ENCODE results near the gene HBQ1. TPM values are rescaled to one million over a fixed set of nuclear protein-coding genes. Genes with fewer than 3 reads are reported as not detected.
"Not testable (repeated sequence)": the region's sequence is repeated elsewhere in the genome, so short reads cannot be mapped to it uniquely, and the experiment has no call there.

HBQ1 gene
- polyA plus RNA-seq, 4 donors = 0.85 to 4.5 (median 1.1) TPM; not detected in 1

DNA sequence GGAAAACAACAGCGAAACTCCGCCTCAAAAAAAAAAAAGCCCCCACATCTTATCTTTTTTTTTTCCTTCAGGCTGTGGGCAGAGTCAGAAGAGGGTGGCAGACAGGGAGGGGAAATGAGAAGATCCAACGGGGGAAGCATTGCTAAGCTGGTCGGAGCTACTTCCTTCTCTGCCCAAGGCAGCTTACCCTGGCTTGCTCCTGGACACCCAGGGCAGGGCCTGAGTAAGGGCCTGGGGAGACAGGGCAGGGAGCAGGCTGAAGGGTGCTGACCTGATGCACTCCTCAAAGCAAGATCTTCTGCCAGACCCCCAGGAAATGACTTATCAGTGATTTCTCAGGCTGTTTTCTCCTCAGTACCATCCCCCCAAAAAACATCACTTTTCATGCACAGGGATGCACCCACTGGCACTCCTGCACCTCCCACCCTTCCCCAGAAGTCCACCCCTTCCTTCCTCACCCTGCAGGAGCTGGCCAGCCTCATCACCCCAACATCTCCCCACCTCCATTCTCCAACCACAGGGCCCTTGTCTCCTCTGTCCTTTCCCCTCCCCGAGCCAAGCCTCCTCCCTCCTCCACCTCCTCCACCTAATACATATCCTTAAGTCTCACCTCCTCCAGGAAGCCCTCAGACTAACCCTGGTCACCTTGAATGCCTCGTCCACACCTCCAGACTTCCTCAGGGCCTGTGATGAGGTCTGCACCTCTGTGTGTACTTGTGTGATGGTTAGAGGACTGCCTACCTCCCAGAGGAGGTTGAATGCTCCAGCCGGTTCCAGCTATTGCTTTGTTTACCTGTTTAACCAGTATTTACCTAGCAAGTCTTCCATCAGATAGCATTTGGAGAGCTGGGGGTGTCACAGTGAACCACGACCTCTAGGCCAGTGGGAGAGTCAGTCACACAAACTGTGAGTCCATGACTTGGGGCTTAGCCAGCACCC lies 5.0 kb upstream of the HBQ1 start:
- no peak for DNase-seq (ENCODE audit: low read depth in 4 of 4, low spot score in 3 of 4)

DNA sequence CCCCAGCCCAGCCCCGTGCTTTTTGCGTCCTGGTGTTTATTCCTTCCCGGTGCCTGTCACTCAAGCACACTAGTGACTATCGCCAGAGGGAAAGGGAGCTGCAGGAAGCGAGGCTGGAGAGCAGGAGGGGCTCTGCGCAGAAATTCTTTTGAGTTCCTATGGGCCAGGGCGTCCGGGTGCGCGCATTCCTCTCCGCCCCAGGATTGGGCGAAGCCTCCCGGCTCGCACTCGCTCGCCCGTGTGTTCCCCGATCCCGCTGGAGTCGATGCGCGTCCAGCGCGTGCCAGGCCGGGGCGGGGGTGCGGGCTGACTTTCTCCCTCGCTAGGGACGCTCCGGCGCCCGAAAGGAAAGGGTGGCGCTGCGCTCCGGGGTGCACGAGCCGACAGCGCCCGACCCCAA lies 4.3 kb upstream of the HBQ1 start:
- DNase-seq (ENCODE audit: low read depth in 4 of 4, low spot score in 3 of 4) = not testable (repeated sequence)

DNA sequence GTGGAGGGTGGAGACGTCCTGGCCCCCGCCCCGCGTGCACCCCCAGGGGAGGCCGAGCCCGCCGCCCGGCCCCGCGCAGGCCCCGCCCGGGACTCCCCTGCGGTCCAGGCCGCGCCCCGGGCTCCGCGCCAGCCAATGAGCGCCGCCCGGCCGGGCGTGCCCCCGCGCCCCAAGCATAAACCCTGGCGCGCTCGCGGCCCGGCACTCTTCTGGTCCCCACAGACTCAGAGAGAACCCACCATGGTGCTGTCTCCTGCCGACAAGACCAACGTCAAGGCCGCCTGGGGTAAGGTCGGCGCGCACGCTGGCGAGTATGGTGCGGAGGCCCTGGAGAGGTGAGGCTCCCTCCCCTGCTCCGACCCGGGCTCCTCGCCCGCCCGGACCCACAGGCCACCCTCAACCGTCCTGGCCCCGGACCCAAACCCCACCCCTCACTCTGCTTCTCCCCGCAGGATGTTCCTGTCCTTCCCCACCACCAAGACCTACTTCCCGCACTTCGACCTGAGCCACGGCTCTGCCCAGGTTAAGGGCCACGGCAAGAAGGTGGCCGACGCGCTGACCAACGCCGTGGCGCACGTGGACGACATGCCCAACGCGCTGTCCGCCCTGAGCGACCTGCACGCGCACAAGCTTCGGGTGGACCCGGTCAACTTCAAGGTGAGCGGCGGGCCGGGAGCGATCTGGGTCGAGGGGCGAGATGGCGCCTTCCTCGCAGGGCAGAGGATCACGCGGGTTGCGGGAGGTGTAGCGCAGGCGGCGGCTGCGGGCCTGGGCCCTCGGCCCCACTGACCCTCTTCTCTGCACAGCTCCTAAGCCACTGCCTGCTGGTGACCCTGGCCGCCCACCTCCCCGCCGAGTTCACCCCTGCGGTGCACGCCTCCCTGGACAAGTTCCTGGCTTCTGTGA lies 3.5 kb upstream of the HBQ1 start, which contains the start of gene HBA1:
Gene HBA1 (plus strand): TSS at position 204 of the 906 bp plus-strand sequence. CDS start 37 bp downstream, at position 241.
- not testable (repeated sequence) for DNase-seq (ENCODE audit: low read depth in 4 of 4, low spot score in 3 of 4)

DNA sequence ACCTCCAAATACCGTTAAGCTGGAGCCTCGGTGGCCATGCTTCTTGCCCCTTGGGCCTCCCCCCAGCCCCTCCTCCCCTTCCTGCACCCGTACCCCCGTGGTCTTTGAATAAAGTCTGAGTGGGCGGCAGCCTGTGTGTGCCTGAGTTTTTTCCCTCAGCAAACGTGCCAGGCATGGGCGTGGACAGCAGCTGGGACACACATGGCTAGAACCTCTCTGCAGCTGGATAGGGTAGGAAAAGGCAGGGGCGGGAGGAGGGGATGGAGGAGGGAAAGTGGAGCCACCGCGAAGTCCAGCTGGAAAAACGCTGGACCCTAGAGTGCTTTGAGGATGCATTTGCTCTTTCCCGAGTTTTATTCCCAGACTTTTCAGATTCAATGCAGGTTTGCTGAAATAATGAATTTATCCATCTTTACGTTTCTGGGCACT lies 2.9 kb upstream of the HBQ1 start:
- no peak for DNase-seq (ENCODE audit: low read depth in 4 of 4, low spot score in 3 of 4)

DNA sequence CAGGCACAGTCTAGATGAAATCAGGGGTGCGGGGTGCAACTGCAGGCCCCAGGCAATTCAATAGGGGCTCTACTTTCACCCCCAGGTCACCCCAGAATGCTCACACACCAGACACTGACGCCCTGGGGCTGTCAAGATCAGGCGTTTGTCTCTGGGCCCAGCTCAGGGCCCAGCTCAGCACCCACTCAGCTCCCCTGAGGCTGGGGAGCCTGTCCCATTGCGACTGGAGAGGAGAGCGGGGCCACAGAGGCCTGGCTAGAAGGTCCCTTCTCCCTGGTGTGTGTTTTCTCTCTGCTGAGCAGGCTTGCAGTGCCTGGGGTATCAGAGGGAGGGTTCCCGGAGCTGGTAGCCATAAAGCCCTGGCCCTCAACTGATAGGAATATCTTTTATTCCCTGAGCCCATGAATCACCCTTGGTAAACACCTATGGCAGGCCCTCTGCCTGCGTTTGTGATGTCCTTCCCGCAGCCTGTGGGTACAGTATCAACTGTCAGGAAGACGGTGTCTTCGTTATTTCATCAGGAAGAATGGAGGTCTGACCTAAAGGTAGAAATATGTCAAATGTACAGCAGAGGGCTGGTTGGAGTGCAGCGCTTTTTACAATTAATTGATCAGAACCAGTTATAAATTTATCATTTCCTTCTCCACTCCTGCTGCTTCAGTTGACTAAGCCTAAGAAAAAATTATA lies 2.1 kb upstream of the HBQ1 start:
- no peak for DNase-seq (ENCODE audit: low read depth in 4 of 4, low spot score in 3 of 4)

DNA sequence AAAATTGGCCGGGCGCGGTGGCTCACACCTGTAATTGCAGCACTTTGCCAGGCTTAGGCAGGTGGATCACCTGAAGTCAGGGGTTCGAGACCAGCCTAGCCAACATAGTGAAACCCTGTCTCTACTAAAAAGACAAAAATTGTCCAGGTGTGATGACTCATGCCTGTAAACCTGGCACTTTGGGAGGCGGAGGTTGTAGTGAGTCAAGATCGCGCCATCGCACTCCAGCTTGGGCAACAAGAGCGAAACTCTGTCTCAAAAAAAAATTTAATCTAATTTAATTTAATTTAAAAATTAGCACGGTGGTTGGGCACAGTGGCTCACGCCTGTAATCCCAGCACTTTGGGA lies 1.6 kb upstream of the HBQ1 start:
- no peak for DNase-seq (ENCODE audit: low read depth in 4 of 4, low spot score in 3 of 4)

DNA sequence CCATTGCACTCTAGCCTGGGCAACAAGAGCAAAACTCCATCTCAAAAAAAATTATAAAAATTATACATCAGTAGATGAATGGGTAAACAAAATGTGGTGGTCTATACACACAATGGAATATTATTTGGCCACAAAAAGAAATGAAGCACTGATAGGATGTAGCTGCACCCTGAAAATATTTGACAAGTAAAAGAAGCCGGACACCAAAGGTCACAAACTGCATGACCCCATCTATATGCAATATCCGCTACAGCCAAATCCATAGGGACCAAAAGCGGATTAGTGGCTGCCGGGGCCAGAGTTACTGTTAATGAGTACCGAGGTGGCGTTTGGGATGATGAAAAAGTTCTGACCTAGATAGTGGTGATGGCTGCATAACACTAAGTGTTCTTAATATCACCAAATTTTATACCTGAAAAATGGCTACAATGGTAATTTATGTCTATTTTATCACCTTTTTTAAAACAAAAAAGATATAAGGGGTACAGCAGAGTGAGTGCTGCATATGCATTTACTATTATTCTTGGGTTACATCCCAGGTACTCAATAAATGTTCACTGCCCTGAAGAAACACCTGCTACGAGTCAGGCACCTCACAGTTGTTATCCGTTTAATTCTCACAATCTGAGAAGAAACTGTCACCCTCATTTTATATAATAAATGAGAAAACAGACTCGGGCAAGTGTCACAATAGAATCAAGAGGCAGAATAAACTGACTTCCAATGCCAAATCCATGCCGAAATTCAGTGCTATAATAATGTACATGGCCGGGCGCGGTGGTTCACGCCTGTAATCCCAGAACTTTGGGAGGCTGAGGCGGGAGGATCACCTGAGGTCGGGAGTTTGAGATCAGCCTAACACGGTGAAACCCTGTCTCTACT lies 807 bp upstream of the HBQ1 start:
- no peak for DNase-seq (ENCODE audit: low read depth in 4 of 4, low spot score in 3 of 4)

DNA sequence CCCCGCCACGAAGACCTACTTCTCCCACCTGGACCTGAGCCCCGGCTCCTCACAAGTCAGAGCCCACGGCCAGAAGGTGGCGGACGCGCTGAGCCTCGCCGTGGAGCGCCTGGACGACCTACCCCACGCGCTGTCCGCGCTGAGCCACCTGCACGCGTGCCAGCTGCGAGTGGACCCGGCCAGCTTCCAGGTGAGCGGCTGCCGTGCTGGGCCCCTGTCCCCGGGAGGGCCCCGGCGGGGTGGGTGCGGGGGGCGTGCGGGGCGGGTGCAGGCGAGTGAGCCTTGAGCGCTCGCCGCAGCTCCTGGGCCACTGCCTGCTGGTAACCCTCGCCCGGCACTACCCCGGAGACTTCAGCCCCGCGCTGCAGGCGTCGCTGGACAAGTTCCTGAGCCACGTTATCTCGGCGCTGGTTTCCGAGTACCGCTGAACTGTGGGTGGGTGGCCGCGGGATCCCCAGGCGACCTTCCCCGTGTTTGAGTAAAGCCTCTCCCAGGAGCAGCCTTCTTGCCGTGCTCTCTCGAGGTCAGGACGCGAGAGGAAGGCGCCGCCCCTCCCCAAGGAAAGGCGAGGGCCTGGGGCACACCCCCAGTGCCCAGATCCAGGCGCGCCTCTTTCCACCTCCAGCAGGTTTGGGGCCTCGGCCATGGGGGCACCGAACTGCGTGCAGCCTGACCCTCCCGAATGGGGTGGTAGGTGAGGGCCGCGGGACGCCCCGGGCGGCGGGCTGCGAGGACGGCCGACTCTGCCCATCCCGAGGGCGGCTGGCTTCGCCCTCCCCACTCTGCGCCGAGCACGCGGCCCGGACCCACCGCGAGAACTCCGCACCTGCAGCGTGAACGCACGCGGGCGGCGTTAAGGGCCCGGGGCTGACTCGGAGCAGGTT lies 664 bp downstream of the HBQ1 start:
- DNase-seq (ENCODE audit: low read depth in 4 of 4, low spot score in 3 of 4) = peak in 1 of 4 donors; percentile 27

DNA sequence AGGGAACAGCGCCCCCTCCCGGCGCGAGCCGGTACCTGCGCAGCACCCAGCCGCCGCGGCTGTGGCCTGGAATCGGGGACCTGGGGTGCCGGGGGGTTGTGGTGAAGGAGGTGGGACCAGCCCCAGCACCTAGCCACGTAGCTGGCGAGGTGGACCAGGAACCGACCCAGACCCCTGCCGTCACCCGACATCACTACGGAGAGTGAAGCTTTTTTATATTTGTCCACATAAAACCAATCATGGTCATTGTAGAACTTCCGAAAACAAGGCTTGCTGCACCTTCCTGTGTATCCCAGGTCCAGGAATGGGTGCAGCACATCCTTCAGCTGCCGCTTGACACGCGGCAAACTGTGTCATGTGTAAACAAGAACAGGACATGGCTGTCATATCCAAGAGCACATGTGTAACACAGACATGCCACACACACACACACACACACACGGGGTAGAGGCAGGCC lies 1.3 kb downstream of the HBQ1 start:
- DNase-seq (ENCODE audit: low read depth in 4 of 4, low spot score in 3 of 4) = no peak

DNA sequence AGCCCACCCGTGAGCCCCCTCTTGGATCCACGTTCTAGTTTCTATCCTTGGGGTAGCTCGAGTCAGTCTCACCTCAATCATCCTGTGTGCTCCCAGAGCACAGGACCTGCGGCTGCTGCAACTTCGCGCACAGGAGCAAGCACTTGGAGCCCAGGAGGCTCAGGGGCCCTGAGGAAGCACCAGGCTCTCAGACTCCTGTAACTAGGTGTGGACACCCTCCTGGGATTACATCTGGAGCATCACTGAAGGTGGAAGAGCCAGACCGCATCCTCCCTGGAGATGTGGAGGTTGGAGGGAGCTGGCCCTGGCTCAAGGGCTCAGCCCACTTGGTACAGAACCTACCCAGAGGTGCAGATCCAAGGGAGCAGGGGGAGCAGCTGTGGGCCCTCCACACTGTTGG lies 2.7 kb downstream of the HBQ1 start:
- no peak for DNase-seq (ENCODE audit: low read depth in 4 of 4, low spot score in 3 of 4)

DNA sequence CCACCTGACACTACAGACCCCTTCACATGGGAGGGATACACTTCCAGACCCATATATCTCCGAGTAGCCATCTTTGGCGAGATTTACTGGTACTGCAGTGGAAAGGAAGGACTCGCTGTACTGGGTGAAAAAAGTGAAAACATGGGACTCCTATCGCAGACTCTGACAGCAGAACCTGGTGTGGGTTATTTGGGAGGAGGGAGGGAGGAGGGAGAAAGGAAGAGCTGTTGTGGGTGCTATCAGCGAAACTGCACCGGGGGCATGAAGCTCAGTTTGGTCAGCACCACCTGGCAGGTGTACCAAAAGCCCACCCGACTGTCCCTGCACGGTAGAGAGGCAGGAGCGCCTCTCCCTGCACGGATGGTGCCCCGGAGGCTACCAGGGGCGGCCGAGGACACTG lies 5.0 kb downstream of the HBQ1 start:
- no peak for DNase-seq (ENCODE audit: low read depth in 4 of 4, low spot score in 3 of 4)

DNA sequence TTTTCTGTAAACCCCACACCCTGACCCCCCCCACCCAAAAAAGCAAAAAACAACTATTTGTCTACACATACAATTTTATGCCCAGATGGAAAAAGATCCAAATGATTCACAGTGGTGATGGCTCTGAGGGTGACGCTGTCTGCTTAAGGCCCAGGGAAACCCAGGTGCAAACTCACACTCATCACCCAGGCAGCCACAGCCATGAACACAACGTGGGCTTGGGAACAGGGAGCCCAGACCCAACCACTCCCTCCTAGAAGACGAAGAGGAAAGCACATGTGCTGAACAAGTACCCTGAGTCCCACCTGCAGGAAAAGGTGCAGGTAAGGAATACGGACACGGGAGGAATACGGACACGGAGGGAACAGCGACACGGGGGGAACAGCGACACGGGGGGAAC lies 5.4 kb downstream of the HBQ1 start:
- no peak for DNase-seq (ENCODE audit: low read depth in 4 of 4, low spot score in 3 of 4)

DNA sequence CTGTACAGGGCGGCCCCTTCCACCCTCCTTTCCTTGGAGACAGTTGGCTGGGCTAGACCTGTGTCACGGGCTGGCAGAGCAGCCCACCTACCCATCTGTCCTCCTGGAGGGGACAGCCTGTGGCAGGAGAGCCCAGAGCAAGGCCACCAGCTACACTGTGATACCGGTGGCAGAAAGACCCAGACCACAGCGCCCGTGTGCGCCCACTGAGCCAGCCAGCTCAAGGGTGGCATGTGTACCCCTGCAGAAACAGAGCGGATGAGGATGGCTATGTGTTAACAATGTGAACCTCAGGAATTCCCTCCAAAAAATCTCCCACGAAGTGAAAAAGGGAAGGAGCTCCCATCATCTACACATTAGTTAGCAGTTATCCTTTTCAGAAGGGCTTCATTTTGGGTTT lies 7.1 kb downstream of the HBQ1 start:
- no peak for DNase-seq (ENCODE audit: low read depth in 4 of 4, low spot score in 3 of 4)

DNA sequence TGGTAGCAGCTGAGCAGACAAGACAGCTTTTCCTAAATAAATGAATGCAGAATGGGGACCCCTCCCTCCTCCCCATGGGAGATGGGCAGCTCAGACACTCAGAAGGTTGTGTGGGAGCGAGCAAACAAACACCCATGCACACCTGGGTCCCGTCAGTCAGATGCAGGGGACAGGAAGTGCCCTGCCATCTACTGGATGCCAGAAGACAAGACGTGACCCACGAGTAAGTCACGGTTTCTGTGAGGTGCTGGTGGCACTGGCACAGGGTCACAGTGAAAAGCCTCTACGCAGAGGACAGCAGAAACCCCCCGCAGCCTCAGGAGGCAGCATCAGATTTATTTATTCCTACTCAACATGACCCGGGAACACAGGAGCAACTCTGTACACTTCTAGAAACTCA lies 8.4 kb downstream of the HBQ1 start:
- DNase-seq (ENCODE audit: low read depth in 4 of 4, low spot score in 3 of 4) = no peak

DNA sequence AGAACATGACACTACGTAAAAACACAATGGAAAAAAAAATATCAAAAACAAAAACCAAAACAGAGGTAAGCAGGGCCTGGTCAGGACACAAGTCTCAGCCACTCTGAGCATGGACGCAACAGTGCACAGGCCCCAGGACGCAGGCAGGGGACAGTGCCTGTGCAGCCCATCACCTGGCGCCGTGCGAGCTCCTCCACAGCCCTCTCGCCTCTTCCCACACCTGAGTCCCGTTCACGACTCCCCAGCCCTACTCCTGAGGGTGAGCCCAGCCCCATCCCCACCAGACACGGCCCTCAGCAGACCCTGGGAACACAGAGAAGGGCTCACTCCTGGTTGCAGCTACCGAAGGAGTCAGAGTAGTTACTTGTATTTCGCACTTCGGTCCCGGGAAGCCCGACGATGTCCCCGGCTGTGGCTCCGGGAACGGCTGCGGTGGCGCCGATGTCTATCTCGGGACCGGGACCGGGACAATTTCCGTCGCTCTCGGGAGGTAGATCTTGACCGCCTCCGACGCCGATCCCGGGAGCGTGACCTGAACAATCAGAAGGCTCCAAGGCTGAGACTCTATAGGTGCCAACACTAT lies 9.4 kb downstream of the HBQ1 start:
- no peak for DNase-seq (ENCODE audit: low read depth in 4 of 4, low spot score in 3 of 4)

DNA sequence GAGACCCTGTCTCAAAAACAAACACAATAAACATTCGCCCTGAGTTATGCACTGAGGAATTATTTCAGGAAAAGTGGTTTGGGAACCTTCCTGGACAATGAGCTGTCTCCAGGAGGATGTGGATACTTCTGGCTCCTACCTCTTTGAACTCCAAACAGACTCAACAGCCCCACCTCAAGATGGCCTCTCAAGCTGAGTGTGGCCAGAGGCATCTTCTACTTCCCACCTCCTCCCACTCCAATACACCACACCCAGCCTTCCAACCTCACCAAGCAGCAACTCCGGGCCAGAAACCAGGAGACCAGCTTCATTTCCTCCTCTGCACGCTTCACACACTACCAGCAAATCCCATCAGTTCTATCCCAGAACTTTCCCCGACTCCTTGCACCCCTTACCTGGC lies 11.6 kb downstream of the HBQ1 start:
- no peak for DNase-seq (ENCODE audit: low read depth in 4 of 4, low spot score in 3 of 4)

DNA sequence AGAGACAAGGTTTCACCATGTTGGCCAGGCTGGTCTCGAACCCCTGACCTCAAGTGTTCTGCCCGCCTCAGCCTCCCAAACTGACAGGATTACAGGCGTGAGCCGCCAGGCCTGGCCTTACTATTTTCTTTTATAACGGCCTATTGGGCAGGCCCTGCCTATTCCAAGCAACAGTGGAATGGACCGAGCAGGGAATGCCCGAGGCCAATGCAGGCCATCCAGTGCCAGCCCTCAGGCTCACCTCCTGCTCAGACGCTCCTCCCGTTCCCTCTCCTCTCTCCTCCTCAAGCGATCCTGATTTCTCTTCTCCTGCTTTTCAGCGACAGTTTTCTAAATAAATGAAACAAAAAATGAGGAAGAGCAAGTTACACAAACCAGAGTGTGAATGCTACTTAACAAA lies 12.4 kb downstream of the HBQ1 start:
- DNase-seq (ENCODE audit: low read depth in 4 of 4, low spot score in 3 of 4) = no peak

DNA sequence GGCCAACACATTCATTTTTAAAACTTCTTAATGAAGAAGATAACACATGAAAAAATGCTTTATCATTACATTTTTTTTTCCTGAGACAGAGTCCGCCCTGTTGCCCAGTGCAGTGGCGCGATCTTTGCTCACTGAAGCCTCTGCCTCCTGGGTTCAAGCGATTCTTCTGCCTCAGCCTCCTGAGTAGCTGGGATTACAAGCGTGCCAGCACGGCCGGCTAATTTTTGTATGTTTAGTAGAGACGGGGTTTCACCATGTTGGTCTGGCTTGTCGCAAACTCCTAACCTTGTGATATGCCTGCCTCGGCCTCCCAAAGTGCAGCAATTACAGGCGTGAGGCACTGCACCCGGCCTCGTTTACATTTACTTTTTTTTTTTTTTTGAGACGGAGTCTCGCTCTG lies 13.2 kb downstream of the HBQ1 start:
- no peak for DNase-seq (ENCODE audit: low read depth in 4 of 4, low spot score in 3 of 4)
